CD14-positive monocyte (primary cell): ENCODE measurements around the gene ZNF19. TPM values are rescaled to one million over a fixed set of nuclear protein-coding genes. Genes with fewer than 3 reads are reported as not detected.

Experiments used
- DNase-seq, 3 donors: peaks; one replicate each; pipeline ENCODE4 v3.0.0-alpha.2; 2011 to 2022
- H2AFZ ChIP-seq: 2 replicates; pipeline ENCODE4 v1.6.0; 2012; ENCODE audit warnings: mild to moderate bottlenecking, low read depth, low read length, inconsistent platforms; ENCODE audit not compliant: insufficient read depth, poor library complexity, severe bottlenecking
- H3K27ac ChIP-seq, 2 donors: 1 replicate in 1 of 2; 2 replicates in 1 of 2; pipeline ENCODE4 v1.5.1; 2012 to 2013; ENCODE audit warnings: low read length in 2 of 2, control low read depth in 1 of 2, inconsistent platforms in 1 of 2, low read depth in 1 of 2, mild to moderate bottlenecking in 1 of 2
- H3K27me3 ChIP-seq, 2 donors: one replicate each; pipeline versions ENCODE4 v1.6.0 to v1.6.1; 2011 to 2013; ENCODE audit warnings: low read length in 2 of 2; ENCODE audit not compliant: control insufficient read depth in 2 of 2, insufficient read depth in 2 of 2
- H3K36me3 ChIP-seq, 2 donors: replicated peaks in 1 of 2; 1 replicate in 1 of 2; 2 replicates in 1 of 2; pipeline versions ENCODE4 v1.5.1 to v1.6.1; 2012 to 2013; ENCODE audit warnings: low read length in 2 of 2, control low read depth in 1 of 2, inconsistent platforms in 1 of 2, mild to moderate bottlenecking in 1 of 2; ENCODE audit not compliant: insufficient read depth in 2 of 2, control insufficient read depth in 1 of 2
- H3K4me1 ChIP-seq, 2 donors: 1 replicate in 1 of 2; 2 replicates in 1 of 2; pipeline versions ENCODE4 v1.5.1 to v1.6.1; 2012 to 2013; ENCODE audit warnings: low read length in 2 of 2, control low read depth in 1 of 2, inconsistent platforms in 1 of 2, mild to moderate bottlenecking in 1 of 2, moderate library complexity in 1 of 2; ENCODE audit not compliant: insufficient read depth in 2 of 2, control insufficient read depth in 1 of 2
- H3K4me2 ChIP-seq: replicated peaks from 2 replicates; pipeline ENCODE3; 2012; ENCODE audit warnings: low read length, moderate library complexity, mild to moderate bottlenecking; ENCODE audit not compliant: poor library complexity, severe bottlenecking; ENCODE audit errors: extremely low read depth
- H3K4me3 ChIP-seq, 3 experiments: fragments of 200-600 bp in 1 of 3; sonication (generic) in 1 of 3; replicated peaks in 1 of 3; 1 replicate in 2 of 3; 2 replicates in 1 of 3; pipeline ENCODE4 v1.5.1; 2011 to 2013; ENCODE audit warnings: low read length in 3 of 3, mild to moderate bottlenecking in 3 of 3, control low read depth in 2 of 3, low read depth in 2 of 3, inconsistent platforms in 1 of 3, moderate library complexity in 1 of 3
- H3K79me2 ChIP-seq: 2 replicates; pipeline ENCODE4 v1.6.0; 2012; ENCODE audit warnings: mild to moderate bottlenecking, control low read depth, inconsistent platforms, low read length, moderate library complexity; ENCODE audit not compliant: insufficient read depth
- H3K9ac ChIP-seq: 2 replicates; pipeline ENCODE4 v1.6.0; 2017; ENCODE audit warnings: low read length, mild to moderate bottlenecking; ENCODE audit not compliant: insufficient read depth, poor library complexity, severe bottlenecking
- H3K9me3 ChIP-seq, 2 donors: replicated peaks in 1 of 2; 1 replicate in 1 of 2; 2 replicates in 1 of 2; pipeline versions ENCODE4 v1.5.1 to v1.6.1; 2012 to 2013; ENCODE audit warnings: low read length in 2 of 2, control low read depth in 1 of 2; ENCODE audit not compliant: control insufficient read depth in 1 of 2, insufficient read depth in 1 of 2
- H4K20me1 ChIP-seq: 2 replicates; pipeline ENCODE4 v1.6.0; 2012; ENCODE audit warnings: mild to moderate bottlenecking, low read length, control low read depth, moderate library complexity; ENCODE audit not compliant: insufficient read depth
- H3K27ac Mint-ChIP-seq, 7 donors: one replicate each; pipeline ENCODE4 v1.8.0; 2020; ENCODE audit warnings: mild to moderate bottlenecking in 7 of 7, mixed read lengths in 7 of 7, moderate library complexity in 6 of 7, inconsistent platforms in 2 of 7
- H3K27me3 Mint-ChIP-seq, 3 donors: one replicate each; pipeline ENCODE4 v1.8.0; 2021 to 2022; ENCODE audit warnings: low read depth in 3 of 3, mild to moderate bottlenecking in 3 of 3, mixed read lengths in 3 of 3, moderate library complexity in 3 of 3, inconsistent platforms in 1 of 3
- H3K36me3 Mint-ChIP-seq, 2 donors: one replicate each; pipeline ENCODE4 v1.8.0; 2020; ENCODE audit warnings: mixed read lengths in 2 of 2, inconsistent platforms in 1 of 2, mild to moderate bottlenecking in 1 of 2
- H3K4me1 Mint-ChIP-seq: one replicate; pipeline ENCODE4 v1.8.0; 2020; ENCODE audit warnings: mild to moderate bottlenecking, mixed read lengths
- H3K4me3 Mint-ChIP-seq, 2 donors: one replicate each; pipeline ENCODE4 v1.8.0; 2020; ENCODE audit warnings: mild to moderate bottlenecking in 2 of 2, mixed read lengths in 2 of 2, moderate library complexity in 1 of 2
- H3K9me3 Mint-ChIP-seq, 7 donors: one replicate each; pipeline ENCODE4 v1.8.0; 2020 to 2022; ENCODE audit warnings: mixed read lengths in 7 of 7, mild to moderate bottlenecking in 6 of 7, moderate library complexity in 6 of 7, inconsistent platforms in 2 of 7
- CTCF ChIP-seq: fragments of 200-600 bp; IDR thresholded peaks from one replicate; pipeline ENCODE4 v1.8.0; 2022; ENCODE audit warnings: antibody characterized with exemption, mild to moderate bottlenecking
- WGBS: methylation state at CpG from one replicate; pipeline ENCODE4 v1.1.5; 2013; ENCODE audit warnings: missing lambda C conversion rate; ENCODE audit not compliant: insufficient coverage; 5-methylcytosine and 5-hydroxymethylcytosine counted together
- intact Hi-C, 2 donors: fragments of 100-400 bp; cut with micrococcal nuclease; formaldehyde crosslinking; loops; one replicate each; pipeline versions ENCODE4 v1.15.0 to v1.15.1; 2023
- polyA plus RNA-seq, 3 donors: library from polyadenylated mRNA; depleted of rRNA in 1 of 3; unstranded in 2 of 3; stranded (reverse) in 1 of 3; fragments of 300-500 nt in 2 of 3; fragments of >200 nt in 1 of 3; fragmentation: Illumina TruSeq in 2 of 3; gene quantifications; 1 replicate in 2 of 3; 2 replicates in 1 of 3; pipeline ENCODE4 v1.2.3, GENCODE V29; 2012 to 2021

ZNF19 gene
- polyA plus RNA-seq, 3 donors: 0.41 to 0.80 TPM; not detected in 1

GRCh38 chr16:71520550-71520949, 31.4 kb upstream of the ZNF19 start:
- Histone ChIP-seq H3K4me1 (no peaks in the 10 kb centered on the region), H4K20me1 (no peaks in the 10 kb centered on the region), H3K4me2 (no peak overlapping the region), H3K9me3 (no peaks in the 10 kb centered on the region), H2AFZ (no peak overlapping the region), H3K27ac (no peak overlapping the region), H3K4me3 (no peak overlapping the region), H3K36me3 (no peaks in the 10 kb centered on the region), H3K9ac (no peak overlapping the region), H3K79me2 (no peaks in the 10 kb centered on the region), H3K27me3 (peaks cover 0 to 3% of the 10 kb centered on the region in 2 donors)
- no peak overlapping the region for H3K4me3 Mint-ChIP-seq
- intact Hi-C loops: no loop called here
- H3K9me3 Mint-ChIP-seq: peaks cover 0 to 4% (median 0%) of the 10 kb centered on the region in 7 donors
- H3K4me1 Mint-ChIP-seq: no peaks in the 10 kb centered on the region
- H3K27ac Mint-ChIP-seq: no peak overlapping the region
- 93% methylated on average over 3 of the region's 3 CpGs for WGBS
- no peak for TF ChIP-seq CTCF
- H3K27me3 Mint-ChIP-seq: peaks cover 8 to 17% (median 9%) of the 10 kb centered on the region in 3 donors
- DNase-seq: no peak
- H3K36me3 Mint-ChIP-seq: no peaks in the 10 kb centered on the region

GRCh38 chr16:71515026-71515425, 25.9 kb upstream of the ZNF19 start:
- Histone ChIP-seq H3K27me3 (no peaks in the 10 kb centered on the region), H4K20me1 (no peaks in the 10 kb centered on the region), H3K27ac (no peak overlapping the region), H3K9ac (no peak overlapping the region), H3K36me3 (no peaks in the 10 kb centered on the region), H3K4me1 (no peaks in the 10 kb centered on the region), H3K9me3 (no peaks in the 10 kb centered on the region), H3K79me2 (no peaks in the 10 kb centered on the region), H3K4me2 (no peak overlapping the region), H2AFZ (no peak overlapping the region), H3K4me3 (no peak overlapping the region)
- TF ChIP-seq CTCF: no peak
- no peaks in the 10 kb centered on the region for H3K36me3 Mint-ChIP-seq
- peak overlapping the region in 1 of 7 donors; percentile 12 for H3K27ac Mint-ChIP-seq
- intact Hi-C loops: no loop called here
- no peak for DNase-seq
- peaks cover 0 to 4% (median 0%) of the 10 kb centered on the region in 7 donors for H3K9me3 Mint-ChIP-seq
- H3K4me1 Mint-ChIP-seq: no peaks in the 10 kb centered on the region
- 100% methylated on average over 1 of the region's 3 CpGs for WGBS
- H3K4me3 Mint-ChIP-seq: no peak overlapping the region
- peaks cover 0 to 6% (median 2%) of the 10 kb centered on the region in 3 donors for H3K27me3 Mint-ChIP-seq
